ENCODE results near the gene CTU2. TPM values are rescaled to one million over a fixed set of nuclear protein-coding genes. Genes with fewer than 3 reads are reported as not detected.

Gene CTU2
- total and polyA plus RNA-seq, 10 of the 15 experiments (the other 5 are each of a cell fraction or from before 2014, with no cell fraction given), result 0.32 to 44.5 (median 18.2) TPM

DNA sequence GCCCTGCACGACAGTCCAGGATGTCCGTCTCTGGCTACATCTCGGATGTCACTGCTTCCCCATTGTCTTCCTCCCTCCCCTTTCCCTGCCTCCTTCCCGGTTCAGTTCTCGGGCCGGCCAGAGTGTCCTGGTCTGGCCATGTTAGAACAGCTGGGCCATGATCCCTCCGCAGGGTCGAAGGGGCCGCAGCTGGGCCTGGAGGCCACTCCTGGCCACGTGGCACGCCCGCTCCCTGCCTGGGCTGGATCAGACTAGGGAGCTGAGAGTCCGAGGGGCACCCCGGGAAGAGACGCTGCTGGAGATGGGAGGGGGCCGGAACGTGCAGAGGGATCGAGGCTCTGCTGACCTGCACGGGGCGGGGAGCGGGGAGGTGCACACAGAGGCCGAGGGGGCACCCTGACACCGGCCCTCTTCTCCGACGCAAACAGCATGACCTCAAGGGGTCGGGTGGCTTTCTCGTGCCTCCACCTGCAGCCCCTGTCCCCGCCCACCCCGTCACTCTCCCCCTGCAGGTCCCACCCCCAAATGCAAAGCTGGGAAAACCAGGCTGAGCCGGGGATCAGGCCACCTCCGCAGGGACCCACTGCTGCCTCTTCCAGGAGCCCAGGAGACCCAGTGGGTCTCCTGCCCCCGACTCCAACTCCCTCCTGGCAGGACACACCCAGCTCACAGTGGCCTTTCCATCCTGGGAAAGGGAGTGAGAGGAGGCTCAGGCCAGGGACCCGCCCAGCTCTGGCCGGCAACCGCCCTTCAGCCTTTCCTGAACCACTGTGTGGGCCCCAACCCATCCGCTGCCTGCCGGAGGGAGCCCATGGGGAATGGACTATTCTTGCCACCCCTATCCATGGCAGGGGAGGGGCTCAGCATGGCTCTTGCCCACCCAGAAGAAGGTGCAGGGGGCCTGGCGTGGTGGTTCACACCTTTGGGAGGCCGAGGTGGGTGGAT is 38.5 kb downstream of the CTU2 start (continued):
- TF ChIP-seq, protein P1, sequence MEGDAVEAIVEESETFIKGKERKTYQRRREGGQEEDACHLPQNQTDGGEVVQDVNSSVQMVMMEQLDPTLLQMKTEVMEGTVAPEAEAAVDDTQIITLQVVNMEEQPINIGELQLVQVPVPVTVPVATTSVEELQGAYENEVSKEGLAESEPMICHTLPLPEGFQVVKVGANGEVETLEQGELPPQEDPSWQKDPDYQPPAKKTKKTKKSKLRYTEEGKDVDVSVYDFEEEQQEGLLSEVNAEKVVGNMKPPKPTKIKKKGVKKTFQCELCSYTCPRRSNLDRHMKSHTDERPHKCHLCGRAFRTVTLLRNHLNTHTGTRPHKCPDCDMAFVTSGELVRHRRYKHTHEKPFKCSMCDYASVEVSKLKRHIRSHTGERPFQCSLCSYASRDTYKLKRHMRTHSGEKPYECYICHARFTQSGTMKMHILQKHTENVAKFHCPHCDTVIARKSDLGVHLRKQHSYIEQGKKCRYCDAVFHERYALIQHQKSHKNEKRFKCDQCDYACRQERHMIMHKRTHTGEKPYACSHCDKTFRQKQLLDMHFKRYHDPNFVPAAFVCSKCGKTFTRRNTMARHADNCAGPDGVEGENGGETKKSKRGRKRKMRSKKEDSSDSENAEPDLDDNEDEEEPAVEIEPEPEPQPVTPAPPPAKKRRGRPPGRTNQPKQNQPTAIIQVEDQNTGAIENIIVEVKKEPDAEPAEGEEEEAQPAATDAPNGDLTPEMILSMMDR (IDR thresholded peaks at IDR 0.05 in 2 of 3, conservative IDR thresholded peaks at IDR 0.05 in 1 of 3; ENCODE audit: control insufficient read depth in 2 of 3, extremely low read depth in 1 of 3, insufficient read depth in 1 of 3, low read depth in 3 of 3, low read length in 3 of 3), result no peak
- TF ChIP-seq BMI1 (IDR thresholded peaks at IDR 0.05; ENCODE audit: borderline replicate concordance) (no peak), SP1 (IDR thresholded peaks at IDR 0.05; ENCODE audit: low read depth, low read length) (no peak)

DNA sequence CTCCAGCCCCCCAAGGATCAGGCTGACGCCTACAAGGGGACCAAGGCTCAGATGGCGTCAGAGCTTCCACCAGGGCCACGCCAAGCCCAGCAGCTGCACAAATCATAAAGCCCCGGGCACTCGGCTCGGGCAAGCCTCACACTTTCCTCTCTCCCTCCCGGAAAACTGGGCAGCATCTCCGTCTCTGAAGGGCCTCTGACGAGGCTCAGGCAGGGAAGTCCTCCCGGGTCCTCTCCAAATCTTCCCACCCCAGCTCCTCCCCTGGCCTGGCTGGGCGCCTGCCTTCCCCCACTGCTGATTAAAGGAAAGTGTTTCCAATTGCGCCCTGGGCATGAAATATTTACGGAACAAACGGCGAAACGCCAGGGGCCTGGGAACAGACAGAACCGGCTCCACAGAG is 40.2 kb downstream of the CTU2 start:
- FAIRE-seq (no peak), DNase-seq (ENCODE audit: low read depth, low spot score) (no peak), ATAC-seq (no peak)
- BruUV-seq (replicated peaks), result no TSS peak
- H2AFZ ChIP-seq (ENCODE audit: control insufficient read depth, low read depth, low read length), result no peak overlapping the region
- H3K36me3 ChIP-seq (ENCODE audit: control insufficient read depth in 2 of 2, insufficient read depth in 2 of 2, low read length in 1 of 2), result peaks cover 0 to 18% of the 10 kb centered on the region in 2 experiments; a peak in 3 of 4 replicates
- no peaks in the 10 kb centered on the region for H3K9me3 ChIP-seq (replicated peaks; ENCODE audit: control insufficient read depth, insufficient read depth, low read length)
- intact Hi-C loops (cut with micrococcal nuclease; ENCODE audit: unreplicated experiment) (loop anchor here (10.0 kb wide), 1 partner anchor 468 kb away; the partner anchor contains the start of gene ZNF778), in situ Hi-C loops (cut with MboI) (loop anchor here (5.0 kb wide), 2 partner anchors 421 to 466 kb away; no protein-coding TSS in a partner anchor)
- no peak overlapping the region for H3K4me3 ChIP-seq
- no peak overlapping the region for H3K9ac ChIP-seq (ENCODE audit: control insufficient read depth, insufficient read depth, low read length)
- ChIA-PET CTCF (interaction anchor here (1.2 to 1.8 kb wide), 4 partner anchors 9 to 351 kb away, joined by 3 to 8 read pairs (median 6); no protein-coding TSS in a partner anchor), RAD21 (ENCODE audit: unreplicated experiment) (interaction anchor here (2.4 kb wide), 1 partner anchor 9 kb away, joined by 11 read pairs; no protein-coding TSS in a partner anchor), POLR2A (interaction anchor here (0.6 kb wide), 1 partner anchor 757 kb away, joined by 6 read pairs; no protein-coding TSS in a partner anchor), SMC1A (ENCODE audit: uncharacterized antibody, unreplicated experiment) (no interaction called here)
- TF ChIP-seq FOXK2 (IDR thresholded peaks at IDR 0.05), result no peak
- no peak for TF ChIP-seq MXI1 (IDR thresholded peaks at IDR 0.05; ENCODE audit: low read depth, low read length)
- TF ChIP-seq BRCA1 (IDR thresholded peaks at IDR 0.05; ENCODE audit: low read depth, low read length), result no peak
- TF ChIP-seq, protein P2, sequence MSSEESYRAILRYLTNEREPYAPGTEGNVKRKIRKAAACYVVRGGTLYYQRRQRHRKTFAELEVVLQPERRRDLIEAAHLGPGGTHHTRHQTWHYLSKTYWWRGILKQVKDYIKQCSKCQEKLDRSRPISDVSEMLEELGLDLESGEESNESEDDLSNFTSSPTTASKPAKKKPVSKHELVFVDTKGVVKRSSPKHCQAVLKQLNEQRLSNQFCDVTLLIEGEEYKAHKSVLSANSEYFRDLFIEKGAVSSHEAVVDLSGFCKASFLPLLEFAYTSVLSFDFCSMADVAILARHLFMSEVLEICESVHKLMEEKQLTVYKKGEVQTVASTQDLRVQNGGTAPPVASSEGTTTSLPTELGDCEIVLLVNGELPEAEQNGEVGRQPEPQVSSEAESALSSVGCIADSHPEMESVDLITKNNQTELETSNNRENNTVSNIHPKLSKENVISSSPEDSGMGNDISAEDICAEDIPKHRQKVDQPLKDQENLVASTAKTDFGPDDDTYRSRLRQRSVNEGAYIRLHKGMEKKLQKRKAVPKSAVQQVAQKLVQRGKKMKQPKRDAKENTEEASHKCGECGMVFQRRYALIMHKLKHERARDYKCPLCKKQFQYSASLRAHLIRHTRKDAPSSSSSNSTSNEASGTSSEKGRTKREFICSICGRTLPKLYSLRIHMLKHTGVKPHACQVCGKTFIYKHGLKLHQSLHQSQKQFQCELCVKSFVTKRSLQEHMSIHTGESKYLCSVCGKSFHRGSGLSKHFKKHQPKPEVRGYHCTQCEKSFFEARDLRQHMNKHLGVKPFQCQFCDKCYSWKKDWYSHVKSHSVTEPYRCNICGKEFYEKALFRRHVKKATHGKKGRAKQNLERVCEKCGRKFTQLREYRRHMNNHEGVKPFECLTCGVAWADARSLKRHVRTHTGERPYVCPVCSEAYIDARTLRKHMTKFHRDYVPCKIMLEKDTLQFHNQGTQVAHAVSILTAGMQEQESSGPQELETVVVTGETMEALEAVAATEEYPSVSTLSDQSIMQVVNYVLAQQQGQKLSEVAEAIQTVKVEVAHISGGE (CRISPR knock-in tag; IDR thresholded peaks at IDR 0.05), result no peak
- TF ChIP-seq MEF2B (IDR thresholded peaks at IDR 0.05; ENCODE audit: partially characterized antibody, poor library complexity, severe bottlenecking), result no peak
- TF ChIP-seq, protein P3, sequence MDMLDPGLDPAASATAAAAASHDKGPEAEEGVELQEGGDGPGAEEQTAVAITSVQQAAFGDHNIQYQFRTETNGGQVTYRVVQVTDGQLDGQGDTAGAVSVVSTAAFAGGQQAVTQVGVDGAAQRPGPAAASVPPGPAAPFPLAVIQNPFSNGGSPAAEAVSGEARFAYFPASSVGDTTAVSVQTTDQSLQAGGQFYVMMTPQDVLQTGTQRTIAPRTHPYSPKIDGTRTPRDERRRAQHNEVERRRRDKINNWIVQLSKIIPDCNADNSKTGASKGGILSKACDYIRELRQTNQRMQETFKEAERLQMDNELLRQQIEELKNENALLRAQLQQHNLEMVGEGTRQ (IDR thresholded peaks at IDR 0.05; ENCODE audit: borderline replicate concordance, low read depth, low read length), result no peak
- no peak for TF ChIP-seq HCFC1 (IDR thresholded peaks at IDR 0.05; ENCODE audit: low read length)
- no peak for TF ChIP-seq POLR2A (IDR thresholded peaks at IDR 0.05; ENCODE audit: low read depth, low read length)
- no peak for TF ChIP-seq ZZZ3 (IDR thresholded peaks at IDR 0.05; ENCODE audit: control insufficient read depth, insufficient read length, low read depth)
- H3K79me2 ChIP-seq (ENCODE audit: control insufficient read depth, insufficient read depth, low read length), result no peaks in the 10 kb centered on the region; the same call in none of the 2 replicates
- no peaks in the 10 kb centered on the region for H3K27me3 ChIP-seq (replicated peaks in 1 of 2; ENCODE audit: control insufficient read depth in 2 of 2, insufficient read depth in 2 of 2, low read length in 1 of 2)
- 79% methylated on average over 13 of the region's 17 CpGs for WGBS (ENCODE audit: insufficient coverage, insufficient replicate concordance, low lambda C conversion rate, missing lambda C conversion rate)
- H4K20me1 ChIP-seq (ENCODE audit: control insufficient read depth, insufficient read depth), result no peaks in the 10 kb centered on the region
- no peak overlapping the region for H3K27ac ChIP-seq (ENCODE audit: control insufficient read depth, insufficient read depth)
- no peak overlapping the region for H3K4me2 ChIP-seq (ENCODE audit: control insufficient read depth, insufficient read depth)
- peaks cover 11% of the 10 kb centered on the region for H3K4me1 ChIP-seq (ENCODE audit: control insufficient read depth, insufficient read depth, low read length)

All from GM12878 (cell line).